Femur (tissue), 1 donor: ENCODE results near the gene CYP4V2.
A peak's percentile ranks its signal among the peaks of the same experiment; 100 is the strongest.

ENCODE experiments used
- DNase-seq: peaks from one replicate; pipeline ENCODE4 v3.0.0-alpha.2; 2017

The CYP4V2 gene

GRCh38 chr4:186191200-186192065 is at the start of gene CYP4V2:
CYP4V2 (plus strand) TSS chr4:186191567; CDS start chr4:186191824, 257 bp downstream.
- DNase-seq = peak; percentile 82

GRCh38 chr4:186144198-186144945 is 47.0 kb upstream of the CYP4V2 start:
- peak; percentile 87 for DNase-seq

GRCh38 chr4:186144946-186145569 is 46.3 kb upstream of the CYP4V2 start:
- peak; percentile 71 for DNase-seq

GRCh38 chr4:186146458-186146857 is 44.9 kb upstream of the CYP4V2 start:
- no peak for DNase-seq

- DNase-seq = no peak
Measured at GRCh38 chr4:186148336-186148975, 42.9 kb upstream of the CYP4V2 start.

- DNase-seq = peak; percentile 30
Measured at GRCh38 chr4:186149872-186150271, 41.5 kb upstream of the CYP4V2 start.

GRCh38 chr4:186150926-186151325 is 40.4 kb upstream of the CYP4V2 start:
- no peak for DNase-seq

- no peak for DNase-seq
Measured at GRCh38 chr4:186151499-186151898, 39.9 kb upstream of the CYP4V2 start.

- no peak for DNase-seq
Measured at GRCh38 chr4:186158021-186158813, 33.1 kb upstream of the CYP4V2 start.

- no peak for DNase-seq
Measured at GRCh38 chr4:186158966-186159365, 32.4 kb upstream of the CYP4V2 start.

GRCh38 chr4:186159613-186160012 is 31.8 kb upstream of the CYP4V2 start:
- DNase-seq = no peak

- no peak for DNase-seq
Measured at GRCh38 chr4:186161138-186161537, 30.2 kb upstream of the CYP4V2 start.

GRCh38 chr4:186166852-186167512 is 24.4 kb upstream of the CYP4V2 start:
- no peak for DNase-seq

GRCh38 chr4:186167605-186168004 is 23.8 kb upstream of the CYP4V2 start:
- no peak for DNase-seq

- DNase-seq = no peak
Measured at GRCh38 chr4:186168750-186169149, 22.6 kb upstream of the CYP4V2 start.

- no peak for DNase-seq
Measured at GRCh38 chr4:186169333-186169944, 21.9 kb upstream of the CYP4V2 start.

- no peak for DNase-seq
Measured at GRCh38 chr4:186169945-186170802, 21.2 kb upstream of the CYP4V2 start.

GRCh38 chr4:186170966-186171365 is 20.4 kb upstream of the CYP4V2 start:
- DNase-seq = no peak

GRCh38 chr4:186172546-186172945 is 18.8 kb upstream of the CYP4V2 start:
- DNase-seq = no peak

- DNase-seq = no peak
Measured at GRCh38 chr4:186188107-186188506, 3.3 kb upstream of the CYP4V2 start.
